Erythroblast (primary cell): Measurements from ENCODE around the gene GFRA1.

Source experiments
- GATA1 ChIP-seq: IDR thresholded peaks from 2 replicates; pipeline ENCODE4 v1.6.1; 2011; ENCODE audit warnings: low read depth, mild to moderate bottlenecking, control low read depth, low read length, moderate library complexity
- POLR2A ChIP-seq: IDR thresholded peaks from 2 replicates; pipeline ENCODE4 v1.6.1; 2011; ENCODE audit warnings: mild to moderate bottlenecking, low read length

DNA sequence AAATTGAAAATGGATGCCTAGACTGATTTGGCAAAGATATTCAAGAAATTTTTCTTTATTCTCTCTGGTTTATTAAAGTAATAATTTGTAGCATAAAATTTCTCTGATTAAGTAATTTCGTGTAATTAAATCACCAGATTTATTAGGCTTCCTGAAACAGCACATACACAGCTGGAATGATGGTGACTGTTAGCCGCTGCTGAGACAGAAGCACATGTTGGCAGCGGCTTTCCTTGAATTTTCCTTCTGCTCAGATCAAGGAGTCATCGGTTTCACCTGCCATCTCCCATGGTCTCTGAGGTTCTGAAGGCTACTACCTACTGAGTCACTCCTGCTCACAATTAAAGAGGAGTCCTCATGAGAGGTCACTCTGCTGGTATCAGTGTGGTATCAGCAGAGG is 101.5 kb downstream of the GFRA1 start:
- TF ChIP-seq POLR2A (no peak), GATA1 (no peak)
